ENCODE results near the gene CARD16. TPM values are rescaled to one million over a fixed set of nuclear protein-coding genes. Genes with fewer than 3 reads are reported as not detected.

CARD16 gene
- total and polyA plus RNA-seq, 8 donors, result 0.51 to 9.8 (median 3.1) TPM

DNA sequence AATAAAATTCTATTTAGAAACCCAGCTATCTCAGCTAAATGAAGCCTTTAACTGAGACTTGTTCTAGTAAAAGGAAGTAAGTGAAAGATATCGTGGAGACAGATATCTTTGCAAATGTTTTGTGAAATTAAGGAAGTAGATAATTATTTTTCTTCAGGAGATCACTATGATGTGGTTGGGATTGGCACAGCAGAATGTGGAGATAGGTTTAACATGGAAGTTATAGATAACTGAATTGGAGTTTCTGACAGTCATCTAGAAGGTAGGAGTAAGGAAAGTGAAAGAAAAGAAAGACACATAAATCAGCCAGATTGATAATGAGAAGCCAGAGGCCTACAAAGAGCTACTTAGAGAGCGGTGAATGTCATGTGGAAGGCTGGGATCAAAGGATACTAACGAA is 17.5 kb downstream of the CARD16 start:
- Histone ChIP-seq H3K27ac (no peak overlapping the region), H3K27me3 (no peaks in the 10 kb centered on the region), H3K9me3 (no peaks in the 10 kb centered on the region), H3K4me3 (no peak overlapping the region), H3K4me1 (no peaks in the 10 kb centered on the region), H3K36me3 (no peaks in the 10 kb centered on the region)
- 67 to 68% methylated on average over 3 of the region's 3 CpGs for WGBS, 2 donors
- ATAC-seq, result no peak
- intact Hi-C loops (cut with DNase I), result no loop called here
- no peak for FAIRE-seq
- TF ChIP-seq, protein P1, sequence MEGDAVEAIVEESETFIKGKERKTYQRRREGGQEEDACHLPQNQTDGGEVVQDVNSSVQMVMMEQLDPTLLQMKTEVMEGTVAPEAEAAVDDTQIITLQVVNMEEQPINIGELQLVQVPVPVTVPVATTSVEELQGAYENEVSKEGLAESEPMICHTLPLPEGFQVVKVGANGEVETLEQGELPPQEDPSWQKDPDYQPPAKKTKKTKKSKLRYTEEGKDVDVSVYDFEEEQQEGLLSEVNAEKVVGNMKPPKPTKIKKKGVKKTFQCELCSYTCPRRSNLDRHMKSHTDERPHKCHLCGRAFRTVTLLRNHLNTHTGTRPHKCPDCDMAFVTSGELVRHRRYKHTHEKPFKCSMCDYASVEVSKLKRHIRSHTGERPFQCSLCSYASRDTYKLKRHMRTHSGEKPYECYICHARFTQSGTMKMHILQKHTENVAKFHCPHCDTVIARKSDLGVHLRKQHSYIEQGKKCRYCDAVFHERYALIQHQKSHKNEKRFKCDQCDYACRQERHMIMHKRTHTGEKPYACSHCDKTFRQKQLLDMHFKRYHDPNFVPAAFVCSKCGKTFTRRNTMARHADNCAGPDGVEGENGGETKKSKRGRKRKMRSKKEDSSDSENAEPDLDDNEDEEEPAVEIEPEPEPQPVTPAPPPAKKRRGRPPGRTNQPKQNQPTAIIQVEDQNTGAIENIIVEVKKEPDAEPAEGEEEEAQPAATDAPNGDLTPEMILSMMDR (IDR thresholded peaks at IDR 0.05), result no peak
- no peak for DNase-seq

DNA sequence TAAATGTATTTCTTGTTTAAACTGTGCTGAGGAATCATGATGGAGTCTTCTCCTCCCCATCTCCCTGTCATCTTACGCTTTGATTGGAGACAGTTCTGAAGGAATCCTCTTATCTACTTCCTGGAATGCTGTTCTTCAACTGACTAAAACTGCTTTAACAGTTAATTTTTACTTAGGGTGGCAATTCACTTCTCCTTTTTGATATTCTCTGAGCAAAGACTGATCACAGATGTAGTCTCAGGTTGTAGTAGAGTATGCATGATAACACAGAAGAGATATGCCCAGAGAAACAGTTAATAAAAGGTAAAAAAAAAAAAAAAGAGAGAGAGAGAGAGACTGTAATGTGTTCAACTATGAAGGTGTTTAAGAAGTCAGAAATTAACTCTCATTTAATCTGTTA is 20.7 kb downstream of the CARD16 start:
- FAIRE-seq (no peak), DNase-seq (no peak), ATAC-seq (no peak)
- Histone ChIP-seq H3K27me3 (no peaks in the 10 kb centered on the region), H3K9me3 (no peaks in the 10 kb centered on the region), H3K27ac (no peak overlapping the region), H3K4me1 (no peaks in the 10 kb centered on the region), H3K36me3 (no peaks in the 10 kb centered on the region), H3K4me3 (no peak overlapping the region)
- intact Hi-C loops (cut with DNase I), result no loop called here
- TF ChIP-seq, protein P1 (IDR thresholded peaks at IDR 0.05), result no peak
- WGBS, 2 donors, result 64% methylated on average over 1 of the region's 1 CpG

DNA sequence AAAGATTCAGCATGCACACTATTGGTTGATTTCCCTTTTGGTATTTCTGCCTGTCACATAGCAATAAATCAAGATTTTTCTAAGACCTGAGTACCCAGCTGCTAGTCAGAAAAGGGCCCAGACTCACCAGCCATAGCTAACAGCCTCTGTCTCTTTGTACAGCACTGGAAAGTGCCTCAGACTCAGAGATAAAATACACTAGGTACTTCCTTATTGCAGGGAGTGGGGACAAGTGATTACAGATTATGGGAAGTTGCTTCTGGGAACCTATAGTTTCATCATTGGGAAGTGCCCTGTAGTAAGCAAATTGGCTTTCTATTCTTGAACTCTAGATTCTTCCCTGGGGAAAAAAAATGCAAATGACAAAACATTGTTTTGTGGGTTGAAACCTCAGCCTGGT is 22.1 kb downstream of the CARD16 start, which contains the start of gene CASP5:
Gene CASP5 (minus strand): TSS at position 166 of the 400 bp plus-strand sequence. CDS start 32 bp downstream, at position 134.
- H3K4me3 ChIP-seq, result no peak within 1 kb of the TSS
- H3K36me3 ChIP-seq, result no peaks in the 10 kb centered on the region
- DNase-seq (no peak), ATAC-seq (peak in 2 of 4 donors; percentile 64 to 74), FAIRE-seq (no peak)
- H3K4me1 ChIP-seq, result no peaks in the 10 kb centered on the region
- H3K9me3 ChIP-seq, result no peaks in the 10 kb centered on the region
- H3K27ac ChIP-seq, result peak within 1 kb of the TSS in 1 of 4 donors; percentile 11
- intact Hi-C loops (cut with DNase I), result no loop called here
- no peaks in the 10 kb centered on the region for H3K27me3 ChIP-seq
- TF ChIP-seq, protein P1 (IDR thresholded peaks at IDR 0.05), result no peak

DNA sequence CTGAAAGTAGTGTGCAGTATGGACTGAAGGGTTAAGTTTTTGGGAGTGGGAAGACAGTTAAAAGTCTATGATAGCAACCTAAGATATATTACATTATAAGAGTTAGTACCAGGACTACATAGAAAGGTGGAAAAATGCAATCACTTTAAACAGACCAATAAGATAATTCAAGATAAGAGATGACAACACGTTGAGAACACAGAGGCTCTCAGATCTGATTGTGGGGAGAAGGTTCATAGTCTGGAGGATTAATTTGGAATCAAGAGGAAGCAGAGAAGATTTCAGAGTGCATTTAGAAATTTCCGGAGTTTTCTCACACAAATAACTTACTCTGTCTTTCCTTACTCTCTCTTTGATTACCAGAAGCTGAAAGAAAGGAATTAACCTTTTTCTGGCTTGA is 22.6 kb downstream of the CARD16 start:
- FAIRE-seq (no peak), DNase-seq (no peak), ATAC-seq (no peak)
- Histone ChIP-seq H3K36me3 (no peaks in the 10 kb centered on the region), H3K9me3 (no peaks in the 10 kb centered on the region), H3K4me1 (no peaks in the 10 kb centered on the region), H3K4me3 (no peak overlapping the region), H3K27ac (peak overlapping the region in 1 of 4 donors; percentile 11), H3K27me3 (no peaks in the 10 kb centered on the region)
- TF ChIP-seq, protein P1 (IDR thresholded peaks at IDR 0.05), result no peak
- 44% methylated on average over 2 of the region's 2 CpGs for WGBS, 2 donors
- intact Hi-C loops (cut with DNase I), result no loop called here

DNA sequence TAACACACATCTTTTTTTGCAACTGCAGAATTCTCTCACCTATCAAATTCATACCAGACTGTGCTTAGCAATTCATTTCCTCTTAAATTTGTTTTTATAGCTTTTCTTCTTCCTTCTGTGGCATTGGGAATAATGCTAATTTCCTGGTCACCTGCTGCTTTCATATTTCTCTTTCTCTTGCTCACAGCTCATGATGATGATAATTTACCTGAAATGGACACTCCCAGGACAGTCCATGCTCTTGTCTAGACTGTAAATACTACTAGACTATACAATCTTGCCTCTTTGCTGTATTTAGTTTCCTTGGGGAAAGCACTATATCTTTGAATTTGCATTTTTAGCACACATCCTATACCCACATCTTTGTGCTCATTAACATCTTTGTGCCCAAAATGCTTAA is 37.7 kb downstream of the CARD16 start:
- H3K9me3 ChIP-seq, result no peaks in the 10 kb centered on the region
- TF ChIP-seq, protein P1 (IDR thresholded peaks at IDR 0.05), result no peak
- no peak overlapping the region for H3K4me3 ChIP-seq
- no peak for ATAC-seq
- intact Hi-C loops (cut with DNase I), result no loop called here
- no peak for DNase-seq
- no peak overlapping the region for H3K27ac ChIP-seq
- H3K27me3 ChIP-seq, result no peaks in the 10 kb centered on the region
- H3K4me1 ChIP-seq, result no peaks in the 10 kb centered on the region
- no peak for FAIRE-seq
- no peaks in the 10 kb centered on the region for H3K36me3 ChIP-seq
